Breast epithelium (tissue), 4 donors: ENCODE measurements around the gene HDAC4. TPM values are rescaled to one million over a fixed set of nuclear protein-coding genes. Genes with fewer than 3 reads are reported as not detected.

ENCODE experiments used
- DNase-seq, 2 donors: peaks; one replicate each; pipeline ENCODE4 v3.0.0-alpha.2; 2019; ENCODE audit warnings: low spot score in 2 of 2
- H3K27ac ChIP-seq, 2 donors: fragments of 200-600 bp; sonication (generic) in 1 of 2; one replicate each; pipeline ENCODE4 v1.5.1; 2016 to 2019; ENCODE audit warnings: mild to moderate bottlenecking in 1 of 2
- H3K27me3 ChIP-seq, 2 donors: fragments of 200-600 bp; sonication (generic) in 1 of 2; one replicate each; pipeline versions ENCODE4 v1.5.1 to v1.6.0; 2017 to 2019; ENCODE audit warnings: control low read depth in 1 of 2, mild to moderate bottlenecking in 1 of 2
- H3K36me3 ChIP-seq: fragments of 200-600 bp; one replicate; pipeline ENCODE4 v1.5.1; 2019
- H3K4me1 ChIP-seq, 2 donors: fragments of 200-600 bp; sonication (generic); one replicate each; pipeline ENCODE4 v1.5.1; 2016 to 2019; ENCODE audit warnings: control low read depth in 1 of 2
- H3K4me3 ChIP-seq, 3 donors: fragments of 200-600 bp; sonication (generic); 1 replicate in 2 of 3; 2 replicates in 1 of 3; pipeline ENCODE4 v1.5.1; 2016 to 2019; ENCODE audit warnings: mild to moderate bottlenecking in 3 of 3, moderate library complexity in 2 of 3
- H3K9me3 ChIP-seq, 2 donors: fragments of 200-600 bp; sonication (generic) in 1 of 2; one replicate each; pipeline ENCODE4 v1.5.1; 2016 to 2019; ENCODE audit warnings: control low read depth in 1 of 2
- CTCF ChIP-seq, 3 donors: fragments of 450-650 bp; IDR thresholded peaks; one replicate each; pipeline ENCODE4 v1.5.1; 2016 to 2017; ENCODE audit warnings: antibody characterized with exemption in 3 of 3, mild to moderate bottlenecking in 3 of 3, moderate library complexity in 3 of 3
- POLR2A ChIP-seq: fragments of 450-650 bp; IDR thresholded peaks from one replicate; pipeline ENCODE4 v1.6.1; 2016; ENCODE audit warnings: antibody characterized with exemption, mild to moderate bottlenecking, moderate library complexity
- POLR2AphosphoS5 ChIP-seq, 3 donors: sonication (generic); formaldehyde crosslinking; IDR thresholded peaks; one replicate each; pipeline ENCODE4 v1.6.1; 2017; ENCODE audit warnings: antibody characterized with exemption in 3 of 3
- intact Hi-C: fragments of 100-400 bp; cut with DNase I; formaldehyde crosslinking; loops from one replicate; pipeline ENCODE4 v1.15.1; 2023; ENCODE audit warnings: low total_unique reads
- total RNA-seq, 3 donors: library from RNA; depleted of rRNA; stranded (reverse); fragments of >200 nt; gene quantifications; one replicate each; pipeline ENCODE4 v1.1.0, GENCODE V29; 2016

HDAC4 gene
- total RNA-seq, 3 donors from 2014 or later, result 20.3 to 36.0 (median 32.8) TPM

- peak overlapping the region in 1 of 2 donors; percentile 52 for H3K27ac ChIP-seq
- H3K36me3 ChIP-seq, result no peaks in the 10 kb centered on the region
- no peak for TF ChIP-seq CTCF (IDR thresholded peaks at IDR 0.05)
- no peak for TF ChIP-seq POLR2A
- no peak for TF ChIP-seq POLR2AphosphoS5 (IDR thresholded peaks at IDR 0.05)
- DNase-seq, result no peak
- intact Hi-C loops, result no loop called here
- no peak overlapping the region for H3K4me3 ChIP-seq
- no peaks in the 10 kb centered on the region for H3K9me3 ChIP-seq
- H3K4me1 ChIP-seq, result no peaks in the 10 kb centered on the region
- H3K27me3 ChIP-seq, result no peaks in the 10 kb centered on the region
These were observed 372.6 kb downstream of the HDAC4 start for GRCh38 chr2:239028253-239028619.

- DNase-seq, result no peak
- H3K9me3 ChIP-seq, result no peaks in the 10 kb centered on the region
- intact Hi-C loops, result no loop called here
- H3K4me1 ChIP-seq, result no peaks in the 10 kb centered on the region
- peak overlapping the region in 1 of 2 donors; percentile 52 for H3K27ac ChIP-seq
- no peak for TF ChIP-seq POLR2A
- no peak for TF ChIP-seq CTCF (IDR thresholded peaks at IDR 0.05)
- no peaks in the 10 kb centered on the region for H3K36me3 ChIP-seq
- no peak overlapping the region for H3K4me3 ChIP-seq
- H3K27me3 ChIP-seq, result no peaks in the 10 kb centered on the region
These were observed 373.2 kb downstream of the HDAC4 start for GRCh38 chr2:239027391-239028252.

- no peaks in the 10 kb centered on the region for H3K27me3 ChIP-seq
- no peak overlapping the region for H3K4me3 ChIP-seq
- H3K27ac ChIP-seq, result no peak overlapping the region
- TF ChIP-seq POLR2AphosphoS5 (IDR thresholded peaks at IDR 0.05) (no peak), CTCF (IDR thresholded peaks at IDR 0.05) (no peak), POLR2A (no peak)
- H3K9me3 ChIP-seq, result no peaks in the 10 kb centered on the region
- no peaks in the 10 kb centered on the region for H3K4me1 ChIP-seq
- intact Hi-C loops, result no loop called here
- DNase-seq, result no peak
- H3K36me3 ChIP-seq, result no peaks in the 10 kb centered on the region
These were observed 374.0 kb downstream of the HDAC4 start for GRCh38 chr2:239026711-239027361.

- Histone ChIP-seq H3K4me3 (no peak overlapping the region), H3K9me3 (no peaks in the 10 kb centered on the region), H3K27me3 (no peaks in the 10 kb centered on the region), H3K36me3 (no peaks in the 10 kb centered on the region), H3K4me1 (no peaks in the 10 kb centered on the region), H3K27ac (no peak overlapping the region)
- no peak for DNase-seq
- intact Hi-C loops, result no loop called here
- TF ChIP-seq POLR2AphosphoS5 (IDR thresholded peaks at IDR 0.05) (no peak), POLR2A (no peak), CTCF (IDR thresholded peaks at IDR 0.05) (no peak)
These were observed 374.8 kb downstream of the HDAC4 start for GRCh38 chr2:239025951-239026461.
